K562 (cell line): ENCODE data around the gene CLK4. TPM values are rescaled to one million over a fixed set of nuclear protein-coding genes. Genes with fewer than 3 reads are reported as not detected.

Source experiments
- ATAC-seq: fragments of 200-7000 bp; cut with Tn5 transposase; 3 replicates; pipeline ENCODE4 v1.9.1; 2020; ENCODE audit warnings: moderate library complexity
- BruUV-seq: library from RNA; stranded (reverse); fragments of 400-500 nt; replicated peaks from 2 replicates; lab custom pipeline; 2021; lab: Mats Ljungman, UMichigan
- CTCF ChIA-PET: fragments of 300-600 bp; formaldehyde crosslinking; extraction: SDS; loops from one replicate; lab custom pipeline; 2021; ENCODE audit warnings: low intra/inter-chr PET ratio; lab: Yijun Ruan, JAX
- POLR2A ChIA-PET: fragments of 300-600, 350-650 bp; sonication (Branson Sonifier 250); formaldehyde crosslinking; extraction: SDS; loops from one replicate; lab custom pipeline; 2021; ENCODE audit warnings: antibody characterized with exemption, inconsistent platforms; lab: Yijun Ruan, JAX
- DNase-seq, 4 experiments: peaks; one replicate each; pipeline versions ENCODE4 v3.0.0 to v3.0.0-alpha.2; 2011 to 2018; ENCODE audit warnings: low spot score in 3 of 4, mixed read lengths in 3 of 4; ENCODE audit errors: extremely low read depth in 1 of 4
- FAIRE-seq: peaks from 2 replicates; lab custom pipeline; 2011; peaks lifted over from hg19 to GRCh38; lab: Jason Lieb, UNC
- H2AFZ ChIP-seq: 2 replicates; pipeline ENCODE4 v1.6.0; 2011; ENCODE audit warnings: low read depth, low read length, control low read depth, inconsistent platforms
- H3K27ac ChIP-seq: fragments of 200-600 bp; 3 replicates; pipeline ENCODE4 v1.8.0; 2011; ENCODE audit warnings: low read depth, mild to moderate bottlenecking, control low read depth, inconsistent platforms, low read length, moderate library complexity, mixed read lengths; ENCODE audit errors: extremely low read depth
- H3K27me3 ChIP-seq, 2 experiments: fragments of 300-600 bp in 1 of 2; 2 replicates in 1 of 2; 3 replicates in 1 of 2; pipeline versions ENCODE4 v1.6.0 to v1.8.0; 2011; ENCODE audit warnings: inconsistent platforms in 2 of 2, low read length in 2 of 2, mild to moderate bottlenecking in 1 of 2, mixed read lengths in 1 of 2, moderate library complexity in 1 of 2; ENCODE audit not compliant: control insufficient read depth in 2 of 2, insufficient read depth in 2 of 2
- H3K36me3 ChIP-seq: fragments of 300-600 bp; 3 replicates; pipeline ENCODE4 v1.8.0; 2011; ENCODE audit warnings: mild to moderate bottlenecking, low read length, inconsistent platforms; ENCODE audit not compliant: control insufficient read depth, insufficient read depth
- H3K4me1 ChIP-seq, 2 experiments: fragments of 200-600 bp in 1 of 2; replicated peaks in 1 of 2; 2 replicates in 1 of 2; 3 replicates in 1 of 2; pipeline versions ENCODE4 v1.5.1 to v1.8.0; 2011; ENCODE audit warnings: inconsistent platforms in 2 of 2, low read length in 2 of 2, mild to moderate bottlenecking in 1 of 2, mixed read lengths in 1 of 2, moderate library complexity in 1 of 2; ENCODE audit not compliant: control insufficient read depth in 2 of 2, insufficient read depth in 2 of 2
- H3K4me2 ChIP-seq: 2 replicates; pipeline ENCODE4 v1.6.1; 2011; ENCODE audit warnings: low read length, control low read depth, inconsistent platforms, mixed read lengths; ENCODE audit not compliant: insufficient read depth
- H3K4me3 ChIP-seq: fragments of 200-600 bp; sonication (generic), shearing (Covaris generic); 2 replicates; pipeline ENCODE4 v1.5.1; 2016; ENCODE audit warnings: control low read depth, inconsistent platforms
- H3K79me2 ChIP-seq: fragments of 200-600 bp; 3 replicates; pipeline ENCODE4 v1.8.0; 2011; ENCODE audit warnings: low read length, inconsistent platforms; ENCODE audit not compliant: control insufficient read depth, insufficient read depth
- H3K9ac ChIP-seq, 2 experiments: 2 replicates each; pipeline versions ENCODE4 v1.6.0 to v1.6.1; 2011; ENCODE audit warnings: low read depth in 2 of 2, low read length in 2 of 2, control low read depth in 1 of 2, inconsistent platforms in 1 of 2, mild to moderate bottlenecking in 1 of 2, mixed read lengths in 1 of 2; ENCODE audit not compliant: insufficient read depth in 1 of 2
- H3K9me1 ChIP-seq: one replicate; pipeline ENCODE4 v1.6.0; 2011; ENCODE audit warnings: inconsistent platforms, mild to moderate bottlenecking, low read length, moderate library complexity; ENCODE audit not compliant: control insufficient read depth, insufficient read depth
- H3K9me3 ChIP-seq: replicated peaks from 2 replicates; pipeline ENCODE4 v1.5.1; 2011; ENCODE audit warnings: low read depth, low read length, inconsistent platforms; ENCODE audit not compliant: control insufficient read depth, insufficient read depth
- H4K20me1 ChIP-seq: replicated peaks from 2 replicates; pipeline ENCODE4 v1.6.1; 2011; ENCODE audit warnings: low read length, inconsistent platforms, mixed read lengths; ENCODE audit not compliant: control insufficient read depth, insufficient read depth
- CBX3 ChIP-seq, 2 experiments: IDR thresholded peaks; 1 replicate in 1 of 2; 2 replicates in 1 of 2; pipeline ENCODE4 v1.6.1; 2012; ENCODE audit warnings: inconsistent platforms in 2 of 2, low read length in 2 of 2, borderline replicate concordance in 1 of 2, control low read depth in 1 of 2
- DMBX1 ChIP-seq: fragments of 250-450 bp; sonication (Bioruptor Pico); IDR thresholded peaks from 2 replicates; pipeline ENCODE4 v1.8.0; 2022; ENCODE audit warnings: inconsistent platforms, mild to moderate bottlenecking, moderate library complexity, borderline replicate concordance
- GATA2 ChIP-seq: sonication (generic); formaldehyde crosslinking; IDR thresholded peaks from 2 replicates; pipeline ENCODE4 v1.4.0; 2020; ENCODE audit warnings: mild to moderate bottlenecking, missing genetic modification reagents
- HDAC1 ChIP-seq, 2 experiments: fragments of 450-650 bp; IDR thresholded peaks; 2 replicates each; pipeline ENCODE4 v1.6.1; 2016 to 2017; ENCODE audit warnings: inconsistent platforms in 1 of 2, mild to moderate bottlenecking in 1 of 2, moderate library complexity in 1 of 2
- KHSRP ChIP-seq: fragments of 450-650 bp; IDR thresholded peaks from 2 replicates; pipeline ENCODE4 v1.6.1; 2017
- LARP7 ChIP-seq: fragments of 450-650 bp; IDR thresholded peaks from 2 replicates; pipeline ENCODE4 v1.6.1; 2016
- NFE2 ChIP-seq: IDR thresholded peaks from 2 replicates; pipeline ENCODE4 v1.6.1; 2014; ENCODE audit warnings: antibody characterized with exemption, low read depth
- PHTF2 ChIP-seq: fragments of 250-450 bp; sonication (Bioruptor Pico); IDR thresholded peaks from 2 replicates; pipeline ENCODE4 v1.5.0; 2021; ENCODE audit warnings: mild to moderate bottlenecking
- SMAD1 ChIP-seq: fragments of 150-350 bp; IDR thresholded peaks from 2 replicates; pipeline ENCODE4 v1.6.1; 2014; ENCODE audit warnings: low read length, low read depth; ENCODE audit not compliant: partially characterized antibody
- SMAD4 ChIP-seq: fragments of 250-450 bp; sonication (Bioruptor Pico); conservative IDR thresholded peaks from 2 replicates; pipeline ENCODE4 v1.8.0; 2021; ENCODE audit warnings: inconsistent platforms, mild to moderate bottlenecking, moderate library complexity
- ZNF143 ChIP-seq: sonication (generic); formaldehyde crosslinking; IDR thresholded peaks from 2 replicates; pipeline ENCODE4 v1.9.0; 2022; ENCODE audit warnings: mild to moderate bottlenecking, missing genetic modification reagents
- ZNF217 ChIP-seq: sonication (generic); formaldehyde crosslinking; IDR thresholded peaks from 2 replicates; pipeline ENCODE4 v1.8.0; 2022; ENCODE audit warnings: mild to moderate bottlenecking, missing genetic modification reagents
- WGBS: fragments of 100-300 bp; shearing (Covaris generic); methylation state at CpG from one replicate; pipeline ENCODE4 v1.1.6; 2016; ENCODE audit warnings: low coverage, mixed read lengths; ENCODE audit not compliant: insufficient coverage; ENCODE audit errors: missing lambda C conversion rate; 5-methylcytosine and 5-hydroxymethylcytosine counted together
- in situ Hi-C: fragments of 300-500 bp; cut with MboI; formaldehyde crosslinking; loops from 4 replicates; pipeline ENCODE4 v1.15.0; 2018; ENCODE audit warnings: inconsistent platforms, mixed read lengths
- intact Hi-C: fragments of 100-400 bp; cut with micrococcal nuclease; formaldehyde crosslinking; loops from 2 replicates; pipeline ENCODE4 v1.14.2; 2022
- polyA plus RNA-seq, 8 experiments: library from polyadenylated mRNA; depleted of rRNA in 4 of 8; stranded (reverse) in 5 of 8; unstranded in 3 of 8; fragments of >200 nt; fragmentation: Nextera tagmentation in 2 of 8; fragmentation: Illumina TruSeq in 1 of 8; extraction: Ambion mirVana in 2 of 8; extraction: Trizol in 1 of 8; gene quantifications; 2 replicates each; pipeline versions ENCODE4 v1.2.1 to v1.2.3, GENCODE V29; 2011 to 2014; ENCODE audit warnings: inconsistent platforms in 1 of 8, missing spikeins in 1 of 8
- total RNA-seq, 7 experiments: library from RNA; depleted of rRNA in 6 of 7; stranded (reverse); fragments of >200 nt in 6 of 7; fragmentation: Illumina TruSeq in 2 of 7; extraction: Trizol in 2 of 7; gene quantifications; 2 replicates each; pipeline versions ENCODE4 v1.2.1 to v1.2.3, GENCODE V29; 2011 to 2021; ENCODE audit warnings: low replicate concordance in 1 of 7
- TF ChIP-seq, protein P1 (sequence below), 2 experiments: fragments of 450-650 bp in 1 of 2; sonication (generic) in 1 of 2; formaldehyde crosslinking in 1 of 2; IDR thresholded peaks in 1 of 2; conservative IDR thresholded peaks in 1 of 2; 2 replicates each; pipeline versions ENCODE4 v1.6.1 to v1.8.1; 2016 to 2023; ENCODE audit warnings: mild to moderate bottlenecking in 2 of 2, moderate library complexity in 2 of 2, inconsistent platforms in 1 of 2, missing genetic modification reagents in 1 of 2
- TF ChIP-seq, protein P2 (sequence below), 2 experiments: IDR thresholded peaks; 2 replicates each; pipeline ENCODE4 v1.6.1; 2011; ENCODE audit warnings: borderline replicate concordance in 1 of 2, control low read depth in 1 of 2, low read depth in 1 of 2, low read length in 1 of 2, mild to moderate bottlenecking in 1 of 2, mixed read lengths in 1 of 2, moderate library complexity in 1 of 2; ENCODE audit not compliant: insufficient read depth in 1 of 2, insufficient read length in 1 of 2, poor library complexity in 1 of 2, severe bottlenecking in 1 of 2; ENCODE audit errors: extremely low read depth in 1 of 2
- TF ChIP-seq, protein P3 (sequence below): fragments of 250-450 bp; sonication (Bioruptor Pico); IDR thresholded peaks from 2 replicates; pipeline ENCODE4 v1.4.0; 2020; ENCODE audit warnings: mild to moderate bottlenecking
- TF ChIP-seq, protein P4 (sequence below): fragments of 200-400 bp; formaldehyde crosslinking; IDR thresholded peaks from 2 replicates; pipeline ENCODE4 v1.6.1; 2017; ENCODE audit warnings: mild to moderate bottlenecking, low read depth, low read length, moderate library complexity

Gene CLK4
- total and polyA plus RNA-seq, 9 of the 15 experiments (the other 6 are each of a cell fraction or from before 2014, with no cell fraction given) = 10.5 to 23.1 (median 13.9) TPM

DNA sequence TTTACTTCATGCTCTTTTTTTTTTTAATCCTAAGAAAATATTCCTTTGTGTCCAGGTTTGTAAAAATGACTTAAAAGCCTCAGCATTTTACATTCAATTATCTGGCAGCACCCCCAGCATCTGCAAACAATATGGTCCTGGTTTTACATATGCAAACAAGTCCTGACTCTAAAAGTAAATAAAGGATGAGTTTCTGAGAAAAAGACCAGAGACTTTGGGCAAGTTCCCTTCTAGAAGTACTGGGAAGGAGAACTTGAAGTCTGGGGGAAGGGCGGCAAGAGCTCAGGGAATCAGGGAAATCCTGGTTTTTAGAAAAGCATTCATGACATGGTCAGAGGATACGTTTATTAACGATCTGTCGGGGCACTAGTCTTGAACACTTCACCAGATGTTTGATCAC, 62.5 kb downstream of the CLK4 start (continued):
- TF ChIP-seq, protein P1, sequence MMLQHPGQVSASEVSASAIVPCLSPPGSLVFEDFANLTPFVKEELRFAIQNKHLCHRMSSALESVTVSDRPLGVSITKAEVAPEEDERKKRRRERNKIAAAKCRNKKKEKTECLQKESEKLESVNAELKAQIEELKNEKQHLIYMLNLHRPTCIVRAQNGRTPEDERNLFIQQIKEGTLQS (IDR thresholded peaks at IDR 0.05) = no peak
- TF ChIP-seq, protein P1 (CRISPR knock-in tag; conservative IDR thresholded peaks at IDR 0.05) = no peak
- TF ChIP-seq KHSRP (no peak), HDAC1 (IDR thresholded peaks at IDR 0.05) (no peak)
- TF ChIP-seq, protein P2, sequence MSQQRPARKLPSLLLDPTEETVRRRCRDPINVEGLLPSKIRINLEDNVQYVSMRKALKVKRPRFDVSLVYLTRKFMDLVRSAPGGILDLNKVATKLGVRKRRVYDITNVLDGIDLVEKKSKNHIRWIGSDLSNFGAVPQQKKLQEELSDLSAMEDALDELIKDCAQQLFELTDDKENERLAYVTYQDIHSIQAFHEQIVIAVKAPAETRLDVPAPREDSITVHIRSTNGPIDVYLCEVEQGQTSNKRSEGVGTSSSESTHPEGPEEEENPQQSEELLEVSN (IDR thresholded peaks at IDR 0.05; ENCODE audit: borderline replicate concordance in 1 of 2, extremely low read depth in 1 of 2, insufficient read depth in 1 of 2, insufficient read length in 1 of 2, low read depth in 1 of 2, low read length in 1 of 2, poor library complexity in 1 of 2, severe bottlenecking in 1 of 2) = no peak

DNA sequence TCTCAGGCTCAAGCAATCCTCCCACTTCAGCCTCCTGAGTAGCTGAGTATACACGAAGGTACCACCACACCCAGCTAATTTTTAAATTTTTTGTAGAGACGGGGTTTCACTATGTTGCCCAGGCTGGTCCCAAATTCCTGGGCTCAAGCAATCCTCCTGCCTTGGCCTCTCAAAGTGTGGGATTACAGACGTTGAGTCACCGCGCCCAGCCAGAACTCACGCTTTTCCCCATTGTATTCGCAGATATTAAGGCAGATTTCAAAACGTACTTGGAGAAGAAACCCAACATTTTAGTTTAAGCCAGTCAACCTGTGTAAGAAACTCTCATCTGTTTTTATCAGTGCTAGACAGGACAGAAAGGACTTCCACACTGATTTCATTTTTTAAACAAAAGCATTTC, 63.2 kb downstream of the CLK4 start:
- FAIRE-seq = no peak
- no peaks in the 10 kb centered on the region for H3K9me1 ChIP-seq
- intact Hi-C loops = no loop called here
- peaks cover 0 to 3% of the 10 kb centered on the region in 2 experiments; a peak in 1 of 5 replicates for H3K4me1 ChIP-seq
- no peak overlapping the region for H3K27ac ChIP-seq
- no peak for ATAC-seq
- no peaks in the 10 kb centered on the region; the same call in 1 of the 2 replicates for H3K9me3 ChIP-seq
- H3K36me3 ChIP-seq = no peaks in the 10 kb centered on the region
- no peaks in the 10 kb centered on the region for H3K79me2 ChIP-seq
- H4K20me1 ChIP-seq = no peaks in the 10 kb centered on the region
- BruUV-seq = no TSS peak
- POLR2A ChIA-PET = no interaction called here
- WGBS = 15% methylated on average over 8 of the region's 8 CpGs
- H3K4me3 ChIP-seq = no peak overlapping the region
- H3K9ac ChIP-seq = no peak overlapping the region
- H3K4me2 ChIP-seq = no peak overlapping the region
- CTCF ChIA-PET = no interaction called here
- no peak for DNase-seq
- in situ Hi-C loops = no loop called here
- no peak overlapping the region for H2AFZ ChIP-seq
- peaks cover 10 to 47% of the 10 kb centered on the region in 2 experiments for H3K27me3 ChIP-seq
- TF ChIP-seq, protein P3, sequence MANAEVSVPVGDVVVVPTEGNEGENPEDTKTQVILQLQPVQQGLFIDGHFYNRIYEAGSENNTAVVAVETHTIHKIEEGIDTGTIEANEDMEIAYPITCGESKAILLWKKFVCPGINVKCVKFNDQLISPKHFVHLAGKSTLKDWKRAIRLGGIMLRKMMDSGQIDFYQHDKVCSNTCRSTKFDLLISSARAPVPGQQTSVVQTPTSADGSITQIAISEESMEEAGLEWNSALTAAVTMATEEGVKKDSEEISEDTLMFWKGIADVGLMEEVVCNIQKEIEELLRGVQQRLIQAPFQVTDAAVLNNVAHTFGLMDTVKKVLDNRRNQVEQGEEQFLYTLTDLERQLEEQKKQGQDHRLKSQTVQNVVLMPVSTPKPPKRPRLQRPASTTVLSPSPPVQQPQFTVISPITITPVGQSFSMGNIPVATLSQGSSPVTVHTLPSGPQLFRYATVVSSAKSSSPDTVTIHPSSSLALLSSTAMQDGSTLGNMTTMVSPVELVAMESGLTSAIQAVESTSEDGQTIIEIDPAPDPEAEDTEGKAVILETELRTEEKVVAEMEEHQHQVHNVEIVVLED (CRISPR knock-in tag) = no peak
- no peak for TF ChIP-seq SMAD4
- no peak for TF ChIP-seq CBX3 (IDR thresholded peaks at IDR 0.05; ENCODE audit: borderline replicate concordance in 1 of 2, low read length in 2 of 2)
- no peak for TF ChIP-seq PHTF2
- TF ChIP-seq LARP7 = no peak
- TF ChIP-seq ZNF143 = no peak
- TF ChIP-seq ZNF217 (CRISPR knock-in tag) = no peak
- no peak for TF ChIP-seq NFE2
- TF ChIP-seq GATA2 (CRISPR knock-in tag) = no peak
- TF ChIP-seq DMBX1 = no peak
- TF ChIP-seq, protein P4, sequence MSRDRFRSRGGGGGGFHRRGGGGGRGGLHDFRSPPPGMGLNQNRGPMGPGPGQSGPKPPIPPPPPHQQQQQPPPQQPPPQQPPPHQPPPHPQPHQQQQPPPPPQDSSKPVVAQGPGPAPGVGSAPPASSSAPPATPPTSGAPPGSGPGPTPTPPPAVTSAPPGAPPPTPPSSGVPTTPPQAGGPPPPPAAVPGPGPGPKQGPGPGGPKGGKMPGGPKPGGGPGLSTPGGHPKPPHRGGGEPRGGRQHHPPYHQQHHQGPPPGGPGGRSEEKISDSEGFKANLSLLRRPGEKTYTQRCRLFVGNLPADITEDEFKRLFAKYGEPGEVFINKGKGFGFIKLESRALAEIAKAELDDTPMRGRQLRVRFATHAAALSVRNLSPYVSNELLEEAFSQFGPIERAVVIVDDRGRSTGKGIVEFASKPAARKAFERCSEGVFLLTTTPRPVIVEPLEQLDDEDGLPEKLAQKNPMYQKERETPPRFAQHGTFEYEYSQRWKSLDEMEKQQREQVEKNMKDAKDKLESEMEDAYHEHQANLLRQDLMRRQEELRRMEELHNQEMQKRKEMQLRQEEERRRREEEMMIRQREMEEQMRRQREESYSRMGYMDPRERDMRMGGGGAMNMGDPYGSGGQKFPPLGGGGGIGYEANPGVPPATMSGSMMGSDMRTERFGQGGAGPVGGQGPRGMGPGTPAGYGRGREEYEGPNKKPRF = no peak
- TF ChIP-seq SMAD1 = no peak
